SK-N-SH treated with all-trans-retinoic acid at 6 μM for 48 hours (cell line): ENCODE data around the gene DGKG.

Experiments
- ATAC-seq: fragments of 200-7000 bp; cut with Tn5 transposase; 3 replicates; pipeline ENCODE4 v1.9.1; 2020; ENCODE audit warnings: mild to moderate bottlenecking, moderate library complexity
- ARNTL ChIP-seq: fragments of 450-650 bp; formaldehyde crosslinking; IDR thresholded peaks from 2 replicates; pipeline ENCODE4 v1.5.0; 2020; ENCODE audit warnings: low read depth, mild to moderate bottlenecking, moderate library complexity, borderline replicate concordance
- BACH2 ChIP-seq: fragments of 250-450 bp; sonication (Bioruptor Pico); IDR thresholded peaks from 2 replicates; pipeline ENCODE4 v1.9.0; 2021; ENCODE audit warnings: mild to moderate bottlenecking, borderline replicate concordance
- CSDC2 ChIP-seq: fragments of 250-450 bp; sonication (Bioruptor Pico); IDR thresholded peaks from 2 replicates; pipeline ENCODE4 v1.5.0; 2020; ENCODE audit warnings: mild to moderate bottlenecking, moderate library complexity
- ESRRG ChIP-seq: fragments of 250-450 bp; sonication (Bioruptor Pico); IDR thresholded peaks from 2 replicates; pipeline ENCODE4 v1.6.1; 2021; ENCODE audit warnings: mild to moderate bottlenecking
- GLIS3 ChIP-seq: fragments of 250-450 bp; sonication (Bioruptor Pico); IDR thresholded peaks from 2 replicates; pipeline ENCODE4 v1.5.0; 2020; ENCODE audit warnings: mild to moderate bottlenecking, moderate library complexity
- ISL1 ChIP-seq: fragments of 250-450 bp; sonication (Bioruptor Pico); IDR thresholded peaks from 2 replicates; pipeline ENCODE4 v2.1.2; 2022; ENCODE audit warnings: mild to moderate bottlenecking, moderate library complexity
- PATZ1 ChIP-seq: fragments of 250-450 bp; sonication (Bioruptor Pico); IDR thresholded peaks from 2 replicates; pipeline ENCODE4 v1.8.0; 2020; ENCODE audit warnings: mild to moderate bottlenecking, moderate library complexity, borderline replicate concordance
- PPARA ChIP-seq: fragments of 250-450 bp; sonication (Bioruptor Pico); IDR thresholded peaks from 2 replicates; pipeline ENCODE4 v1.5.0; 2020; ENCODE audit warnings: mild to moderate bottlenecking, borderline replicate concordance
- RARB ChIP-seq: fragments of 250-450 bp; sonication (Bioruptor Pico); IDR thresholded peaks from 2 replicates; pipeline ENCODE4 v1.8.0; 2021; ENCODE audit warnings: mild to moderate bottlenecking, moderate library complexity
- TCF4 ChIP-seq: fragments of 250-450 bp; sonication (Bioruptor Pico); IDR thresholded peaks from 2 replicates; pipeline ENCODE4 v1.8.0; 2021; ENCODE audit warnings: mild to moderate bottlenecking, moderate library complexity, borderline replicate concordance
- TOX ChIP-seq: fragments of 250-450 bp; sonication (Bioruptor Pico); IDR thresholded peaks from 2 replicates; pipeline ENCODE4 v1.8.0; 2021; ENCODE audit warnings: mild to moderate bottlenecking, moderate library complexity, borderline replicate concordance
- TSHZ2 ChIP-seq: fragments of 250-450 bp; sonication (Bioruptor Pico); IDR thresholded peaks from 2 replicates; pipeline ENCODE4 v1.5.0; 2020; ENCODE audit warnings: mild to moderate bottlenecking, moderate library complexity
- ZC3H10 ChIP-seq: fragments of 250-450 bp; sonication (Bioruptor Pico); IDR thresholded peaks from 2 replicates; pipeline ENCODE4 v1.5.1; 2021; ENCODE audit warnings: mild to moderate bottlenecking, moderate library complexity
- ZFP3 ChIP-seq: fragments of 250-450 bp; sonication (Bioruptor Pico); IDR thresholded peaks from 2 replicates; pipeline ENCODE4 v1.5.0; 2020; ENCODE audit warnings: mild to moderate bottlenecking, moderate library complexity
- ZFP30 ChIP-seq: fragments of 450-650 bp; formaldehyde crosslinking; IDR thresholded peaks from 2 replicates; pipeline ENCODE4 v1.5.0; 2022; ENCODE audit warnings: mild to moderate bottlenecking, moderate library complexity
- ZNF565 ChIP-seq: fragments of 450-650 bp; formaldehyde crosslinking; conservative IDR thresholded peaks from 2 replicates; pipeline ENCODE4 v1.5.0; 2020; ENCODE audit warnings: low read depth, mild to moderate bottlenecking, moderate library complexity
- ZNF70 ChIP-seq: fragments of 450-650 bp; formaldehyde crosslinking; IDR thresholded peaks from 2 replicates; pipeline ENCODE4 v1.5.0; 2020; ENCODE audit warnings: mild to moderate bottlenecking, moderate library complexity
- ZNF8 ChIP-seq: fragments of 450-650 bp; formaldehyde crosslinking; IDR thresholded peaks from 2 replicates; pipeline ENCODE4 v1.5.0; 2020; ENCODE audit warnings: mild to moderate bottlenecking, moderate library complexity
- TF ChIP-seq, protein P1 (sequence below): fragments of 250-450 bp; sonication (Bioruptor Pico); IDR thresholded peaks from 2 replicates; pipeline ENCODE4 v1.5.1; 2021; ENCODE audit warnings: mild to moderate bottlenecking, moderate library complexity
- TF ChIP-seq, protein P2 (sequence below): fragments of 250-450 bp; sonication (Bioruptor Pico); IDR thresholded peaks from 2 replicates; pipeline ENCODE4 v1.8.0; 2021; ENCODE audit warnings: low read depth, mild to moderate bottlenecking, moderate library complexity, borderline replicate concordance
- TF ChIP-seq, protein P3 (sequence below): fragments of 250-450 bp; sonication (Bioruptor Pico); IDR thresholded peaks from 2 replicates; pipeline ENCODE4 v1.5.1; 2020; ENCODE audit warnings: low read depth, mild to moderate bottlenecking, moderate library complexity

DGKG gene

GRCh38 chr3:186267758-186268157 is 94.3 kb downstream of the DGKG start:
- no peak for TF ChIP-seq GLIS3 (CRISPR knock-in tag)
- TF ChIP-seq TCF4 = no peak
- no peak for TF ChIP-seq TOX (CRISPR knock-in tag)
- TF ChIP-seq BACH2 (CRISPR knock-in tag) = no peak
- TF ChIP-seq, protein P1, sequence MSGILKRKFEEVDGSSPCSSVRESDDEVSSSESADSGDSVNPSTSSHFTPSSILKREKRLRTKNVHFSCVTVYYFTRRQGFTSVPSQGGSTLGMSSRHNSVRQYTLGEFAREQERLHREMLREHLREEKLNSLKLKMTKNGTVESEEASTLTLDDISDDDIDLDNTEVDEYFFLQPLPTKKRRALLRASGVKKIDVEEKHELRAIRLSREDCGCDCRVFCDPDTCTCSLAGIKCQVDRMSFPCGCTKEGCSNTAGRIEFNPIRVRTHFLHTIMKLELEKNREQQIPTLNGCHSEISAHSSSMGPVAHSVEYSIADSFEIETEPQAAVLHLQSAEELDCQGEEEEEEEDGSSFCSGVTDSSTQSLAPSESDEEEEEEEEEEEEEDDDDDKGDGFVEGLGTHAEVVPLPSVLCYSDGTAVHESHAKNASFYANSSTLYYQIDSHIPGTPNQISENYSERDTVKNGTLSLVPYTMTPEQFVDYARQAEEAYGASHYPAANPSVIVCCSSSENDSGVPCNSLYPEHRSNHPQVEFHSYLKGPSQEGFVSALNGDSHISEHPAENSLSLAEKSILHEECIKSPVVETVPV = no peak
- TF ChIP-seq, protein P2, sequence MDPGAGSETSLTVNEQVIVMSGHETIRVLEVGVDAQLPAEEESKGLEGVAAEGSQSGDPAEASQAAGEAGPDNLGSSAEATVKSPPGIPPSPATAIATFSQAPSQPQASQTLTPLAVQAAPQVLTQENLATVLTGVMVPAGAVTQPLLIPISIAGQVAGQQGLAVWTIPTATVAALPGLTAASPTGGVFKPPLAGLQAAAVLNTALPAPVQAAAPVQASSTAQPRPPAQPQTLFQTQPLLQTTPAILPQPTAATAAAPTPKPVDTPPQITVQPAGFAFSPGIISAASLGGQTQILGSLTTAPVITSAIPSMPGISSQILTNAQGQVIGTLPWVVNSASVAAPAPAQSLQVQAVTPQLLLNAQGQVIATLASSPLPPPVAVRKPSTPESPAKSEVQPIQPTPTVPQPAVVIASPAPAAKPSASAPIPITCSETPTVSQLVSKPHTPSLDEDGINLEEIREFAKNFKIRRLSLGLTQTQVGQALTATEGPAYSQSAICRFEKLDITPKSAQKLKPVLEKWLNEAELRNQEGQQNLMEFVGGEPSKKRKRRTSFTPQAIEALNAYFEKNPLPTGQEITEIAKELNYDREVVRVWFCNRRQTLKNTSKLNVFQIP = no peak
- TF ChIP-seq TSHZ2 (CRISPR knock-in tag) = no peak
- no peak for TF ChIP-seq ZNF70 (CRISPR knock-in tag)
- no peak for TF ChIP-seq ESRRG (CRISPR knock-in tag)
- no peak for TF ChIP-seq PATZ1
- TF ChIP-seq CSDC2 (CRISPR knock-in tag) = no peak
- TF ChIP-seq ZFP3 (CRISPR knock-in tag) = no peak
- TF ChIP-seq ARNTL (CRISPR knock-in tag) = no peak
- TF ChIP-seq, protein P3, sequence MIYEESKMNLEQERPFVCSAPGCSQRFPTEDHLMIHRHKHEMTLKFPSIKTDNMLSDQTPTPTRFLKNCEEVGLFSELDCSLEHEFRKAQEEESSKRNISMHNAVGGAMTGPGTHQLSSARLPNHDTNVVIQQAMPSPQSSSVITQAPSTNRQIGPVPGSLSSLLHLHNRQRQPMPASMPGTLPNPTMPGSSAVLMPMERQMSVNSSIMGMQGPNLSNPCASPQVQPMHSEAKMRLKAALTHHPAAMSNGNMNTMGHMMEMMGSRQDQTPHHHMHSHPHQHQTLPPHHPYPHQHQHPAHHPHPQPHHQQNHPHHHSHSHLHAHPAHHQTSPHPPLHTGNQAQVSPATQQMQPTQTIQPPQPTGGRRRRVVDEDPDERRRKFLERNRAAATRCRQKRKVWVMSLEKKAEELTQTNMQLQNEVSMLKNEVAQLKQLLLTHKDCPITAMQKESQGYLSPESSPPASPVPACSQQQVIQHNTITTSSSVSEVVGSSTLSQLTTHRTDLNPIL (CRISPR knock-in tag) = no peak
- ATAC-seq = no peak

DNA sequence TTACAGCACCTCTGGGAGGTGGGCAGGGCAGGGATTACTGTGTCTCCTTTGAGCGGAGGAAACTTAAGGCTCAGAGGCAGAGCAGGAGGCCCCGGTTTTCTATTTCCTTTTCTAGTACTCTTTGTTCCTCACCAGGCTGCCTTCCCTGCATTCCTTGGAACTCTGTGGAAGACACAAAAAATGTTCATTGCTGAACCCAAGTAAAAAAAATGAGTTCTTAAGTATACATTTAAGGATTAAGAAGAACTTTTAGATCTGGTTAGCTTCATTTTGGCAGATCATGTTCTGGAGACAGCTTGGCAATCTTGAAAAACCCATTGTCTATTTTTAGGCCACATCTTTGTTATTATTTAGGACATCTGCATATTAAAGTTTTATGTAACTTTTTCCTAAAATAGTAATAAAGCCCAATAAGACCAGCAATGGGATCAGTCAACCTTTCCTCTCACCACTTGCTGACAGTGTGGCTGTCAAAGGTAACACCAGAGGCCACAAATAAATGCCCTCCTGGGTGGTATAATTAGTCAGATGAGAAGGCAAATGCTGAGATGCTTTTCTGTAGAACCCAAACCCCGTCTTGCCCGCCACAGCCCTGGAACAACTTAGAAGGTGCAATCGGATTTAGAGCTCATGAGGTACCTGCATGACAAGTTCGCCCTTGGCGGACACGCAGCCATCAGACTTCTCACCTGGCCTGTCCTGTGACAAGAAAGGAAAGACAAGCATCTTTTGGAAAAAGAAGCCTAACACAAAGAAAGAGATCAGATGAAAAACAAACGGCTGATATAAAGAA is 97.2 kb downstream of the DGKG start:
- TF ChIP-seq TSHZ2 (CRISPR knock-in tag) (no peak), BACH2 (CRISPR knock-in tag) (no peak), ESRRG (CRISPR knock-in tag) (no peak), ISL1 (CRISPR knock-in tag) (no peak), ZNF565 (CRISPR knock-in tag) (no peak), ZFP30 (CRISPR knock-in tag) (no peak), ZNF8 (CRISPR knock-in tag) (no peak), RARB (CRISPR knock-in tag) (no peak), ZNF70 (CRISPR knock-in tag) (no peak), CSDC2 (CRISPR knock-in tag) (no peak), ZC3H10 (CRISPR knock-in tag) (no peak), ZFP3 (CRISPR knock-in tag) (no peak), PATZ1 (no peak), PPARA (no peak)
- TF ChIP-seq, protein P3 (CRISPR knock-in tag) = no peak
- TF ChIP-seq, protein P1 = no peak
- ATAC-seq = no peak
